NCI-H82 (cell line): ENCODE measurements around the gene DNM3.

Experiments used
- DNase-seq: peaks from one replicate; lab custom pipeline; 2025; lab: John Stamatoyannopoulos, UW

Gene DNM3

GRCh38 chr1:171817511-171818265 is 23.6 kb upstream of the DNM3 start:
- no peak for DNase-seq

- no peak for DNase-seq
Measured at GRCh38 chr1:171819946-171820345, 21.4 kb upstream of the DNM3 start.

- DNase-seq: no peak
Measured at GRCh38 chr1:171826973-171827372, 14.3 kb upstream of the DNM3 start.

- DNase-seq: no peak
Measured at GRCh38 chr1:171828794-171829193, 12.5 kb upstream of the DNM3 start.

- no peak for DNase-seq
Measured at GRCh38 chr1:171833091-171833825, 8.0 kb upstream of the DNM3 start.

GRCh38 chr1:171834821-171835220 is 6.5 kb upstream of the DNM3 start:
- no peak for DNase-seq

GRCh38 chr1:171835891-171836290 is 5.4 kb upstream of the DNM3 start:
- no peak for DNase-seq

GRCh38 chr1:171841931-171842761 is 848 bp downstream of the DNM3 start:
- DNase-seq: peak; percentile 68

GRCh38 chr1:171844381-171844780 is 3.1 kb downstream of the DNM3 start:
- no peak for DNase-seq

- DNase-seq: no peak
Measured at GRCh38 chr1:171845998-171846397, 4.7 kb downstream of the DNM3 start.

- no peak for DNase-seq
Measured at GRCh38 chr1:171849245-171849898, 8.1 kb downstream of the DNM3 start.

GRCh38 chr1:171850651-171851350 is 9.5 kb downstream of the DNM3 start:
- DNase-seq: no peak

GRCh38 chr1:171852272-171852671 is 11.0 kb downstream of the DNM3 start:
- no peak for DNase-seq

GRCh38 chr1:171855381-171855780 is 14.1 kb downstream of the DNM3 start:
- DNase-seq: no peak

GRCh38 chr1:171858696-171859095 is 17.4 kb downstream of the DNM3 start:
- DNase-seq: no peak

GRCh38 chr1:171860696-171861095 is 19.4 kb downstream of the DNM3 start:
- DNase-seq: no peak

GRCh38 chr1:171863531-171863930 is 22.2 kb downstream of the DNM3 start:
- DNase-seq: no peak

- DNase-seq: no peak
Measured at GRCh38 chr1:171864308-171864707, 23.0 kb downstream of the DNM3 start.

GRCh38 chr1:171865106-171865505 is 23.8 kb downstream of the DNM3 start:
- no peak for DNase-seq

GRCh38 chr1:171867236-171867635 is 25.9 kb downstream of the DNM3 start:
- DNase-seq: no peak

GRCh38 chr1:171868217-171868803 is 27.0 kb downstream of the DNM3 start:
- DNase-seq: no peak
